DMS 273 (cell line): ENCODE results near the gene MIXL1.
"Not testable (repeated sequence)": the region's sequence is repeated elsewhere in the genome, so short reads cannot be mapped to it uniquely, and the experiment has no call there.

Experiments used
- DNase-seq: peaks from one replicate; lab custom pipeline; 2025; ENCODE audit not compliant: unreplicated experiment; lab: John Stamatoyannopoulos, UW

Gene MIXL1

GRCh38 chr1:226223157-226223785 lies at the start of gene MIXL1:
TSS of gene MIXL1 (plus strand) at chr1:226223664. CDS start at chr1:226223682, 18 bp downstream.
- DNase-seq, result peak; percentile 66

GRCh38 chr1:226176870-226177269 lies 46.6 kb upstream of the MIXL1 start:
- no peak for DNase-seq

- DNase-seq, result peak; percentile 69
Observed at GRCh38 chr1:226181996-226182714, 41.3 kb upstream of the MIXL1 start.

- DNase-seq, result peak; percentile 45
Observed at GRCh38 chr1:226185141-226186036, 38.1 kb upstream of the MIXL1 start.

- peak; percentile 94 for DNase-seq
Observed at GRCh38 chr1:226186124-226187018, 37.1 kb upstream of the MIXL1 start, which contains the start of gene ACBD3. TSS of gene ACBD3 (minus strand) at chr1:226186741. CDS start at chr1:226186675, 66 bp downstream.

GRCh38 chr1:226187019-226187322 lies 36.5 kb upstream of the MIXL1 start:
- DNase-seq, result no peak

GRCh38 chr1:226187380-226187779 lies 36.1 kb upstream of the MIXL1 start:
- DNase-seq, result no peak

GRCh38 chr1:226195144-226195543 lies 28.3 kb upstream of the MIXL1 start:
- peak; percentile 79 for DNase-seq

- no peak for DNase-seq
Observed at GRCh38 chr1:226199971-226200370, 23.5 kb upstream of the MIXL1 start.

GRCh38 chr1:226201029-226201593 lies 22.4 kb upstream of the MIXL1 start:
- peak; percentile 32 for DNase-seq

- no peak for DNase-seq
Observed at GRCh38 chr1:226202246-226202645, 21.2 kb upstream of the MIXL1 start.

- DNase-seq, result not testable (repeated sequence)
Observed at GRCh38 chr1:226202666-226203065, 20.8 kb upstream of the MIXL1 start.

- DNase-seq, result no peak
Observed at GRCh38 chr1:226203240-226203639, 20.2 kb upstream of the MIXL1 start.

- no peak for DNase-seq
Observed at GRCh38 chr1:226203655-226204054, 19.8 kb upstream of the MIXL1 start.

GRCh38 chr1:226204198-226204597 lies 19.3 kb upstream of the MIXL1 start:
- DNase-seq, result no peak

- no peak for DNase-seq
Observed at GRCh38 chr1:226207048-226207447, 16.4 kb upstream of the MIXL1 start.

GRCh38 chr1:226209307-226210059 lies 14.0 kb upstream of the MIXL1 start:
- DNase-seq, result peak; percentile 63

GRCh38 chr1:226210571-226211176 lies 12.8 kb upstream of the MIXL1 start:
- no peak for DNase-seq

- peak; percentile 21 for DNase-seq
Observed at GRCh38 chr1:226211181-226211821, 12.2 kb upstream of the MIXL1 start.
